Activated CD4-positive, alpha-beta T cell treated with anti-CD3 and anti-CD28 coated beads for 36 hours (primary cell): ENCODE data around the gene FAM47E. TPM values are rescaled to one million over a fixed set of nuclear protein-coding genes. Genes with fewer than 3 reads are reported as not detected.

ENCODE experiments used
- ATAC-seq: fragments of 200-7000 bp; cut with Tn5 transposase; one replicate; pipeline ENCODE4 v1.10.0; 2021; ENCODE audit warnings: mild to moderate bottlenecking, moderate library complexity
- CTCF ChIA-PET: fragments of 350-600 bp; sonication (Branson Sonifier 250); formaldehyde crosslinking; loops from one replicate; lab custom pipeline; 2021; ENCODE audit warnings: antibody characterized with exemption; lab: Charles Lee
- POLR2A ChIA-PET: fragments of 350-600 bp; sonication (Branson Sonifier 250); formaldehyde crosslinking; loops from one replicate; lab custom pipeline; 2021; ENCODE audit warnings: antibody characterized with exemption, inconsistent platforms; lab: Charles Lee
- DNase-seq: peaks from one replicate; pipeline ENCODE4 v3.0.0-alpha.2; 2020
- H3K27ac Mint-ChIP-seq: one replicate; pipeline ENCODE4 v1.8.0; 2021; ENCODE audit warnings: mixed read lengths
- H3K27me3 Mint-ChIP-seq: one replicate; pipeline ENCODE4 v1.8.0; 2021; ENCODE audit warnings: mixed read lengths
- H3K36me3 Mint-ChIP-seq: one replicate; pipeline ENCODE4 v1.8.0; 2021; ENCODE audit warnings: low read depth, mixed read lengths
- H3K4me1 Mint-ChIP-seq: one replicate; pipeline ENCODE4 v1.8.0; 2021; ENCODE audit warnings: mixed read lengths
- H3K4me3 Mint-ChIP-seq: one replicate; pipeline ENCODE4 v1.8.0; 2021; ENCODE audit warnings: mild to moderate bottlenecking, moderate library complexity, mixed read lengths
- H3K9me3 Mint-ChIP-seq: one replicate; pipeline ENCODE4 v1.8.0; 2021; ENCODE audit warnings: low read depth, mixed read lengths
- intact Hi-C, 2 experiments: fragments of 100-400 bp; cut with DNase I in 1 of 2; cut with micrococcal nuclease in 1 of 2; formaldehyde crosslinking; loops; one replicate each; pipeline versions ENCODE4 v1.14.2 to v1.15.1; 2022 to 2024; cut with DNase I, micrococcal nuclease
- total RNA-seq, 2 experiments: library from RNA; stranded (reverse); gene quantifications; one replicate each; pipeline ENCODE4 v1.2.3, GENCODE V29; 2021

Gene FAM47E
- total RNA-seq, 2 experiments from 2014 or later, result not detected

- Mint-ChIP-seq H3K36me3 (no peaks in the 10 kb centered on the region), H3K4me1 (peaks cover 40% of the 10 kb centered on the region), H3K4me3 (peak overlapping the region; percentile 71), H3K27ac (no peak overlapping the region), H3K27me3 (no peaks in the 10 kb centered on the region), H3K9me3 (no peaks in the 10 kb centered on the region)
- CTCF ChIA-PET, result interaction anchor here (0.6 to 1.5 kb wide), 5 partner anchors 12 to 123 kb away, joined by 3 to 4 read pairs (median 3); no protein-coding TSS in a partner anchor
- DNase-seq, result no peak
- ATAC-seq, result no peak
- POLR2A ChIA-PET, result no interaction called here
- intact Hi-C loops, result loop anchor here (5.0 to 10.0 kb wide), 5 partner anchors 65 to 943 kb away; partner anchors contain the start of genes CCNG2 (in 1 of the 2), CCNI (in 1 of the 2), NUP54 (in 1 of the 2) and STBD1 (in 1 of the 2)
These were observed 39.5 kb upstream of the FAM47E start for GRCh38 chr4:76211769-76212708.

- no peaks in the 10 kb centered on the region for H3K36me3 Mint-ChIP-seq
- peak; percentile 62 for DNase-seq
- no peaks in the 10 kb centered on the region for H3K27me3 Mint-ChIP-seq
- intact Hi-C loops, result loop anchor here (1.0 to 10.0 kb wide), 6 partner anchors 65 to 942 kb away; partner anchors contain the start of genes NUP54 (in 2 of the 2), CCNG2 (in 1 of the 2), CCNI (in 1 of the 2) and STBD1 (in 1 of the 2)
- peak; percentile 17 for ATAC-seq
- H3K4me3 Mint-ChIP-seq, result peak overlapping the region; percentile 71
- peak overlapping the region; percentile 32 for H3K27ac Mint-ChIP-seq
- H3K9me3 Mint-ChIP-seq, result no peaks in the 10 kb centered on the region
- CTCF ChIA-PET, result interaction anchor here (0.6 to 0.9 kb wide), 2 partner anchors 13 to 25 kb away, joined by 3 to 4 read pairs; no protein-coding TSS in a partner anchor
- H3K4me1 Mint-ChIP-seq, result peaks cover 38% of the 10 kb centered on the region
- POLR2A ChIA-PET, result no interaction called here
These were observed 38.6 kb upstream of the FAM47E start for GRCh38 chr4:76212851-76213414.

- Mint-ChIP-seq H3K4me3 (peak within 1 kb of the TSS; percentile 75), H3K9me3 (no peaks in the 10 kb centered on the region), H3K27ac (peak within 1 kb of the TSS; percentile 78), H3K4me1 (peaks cover 32% of the 10 kb centered on the region), H3K36me3 (no peaks in the 10 kb centered on the region), H3K27me3 (no peaks in the 10 kb centered on the region)
- DNase-seq, result peak; percentile 79
- POLR2A ChIA-PET, result no interaction called here
- intact Hi-C loops, result loop anchor here (1.0 to 10.0 kb wide), 7 partner anchors 15 to 941 kb away; partner anchors contain the start of genes NUP54 (in 2 of the 2), CCNG2 (in 1 of the 2), CCNI (in 1 of the 2) and STBD1 (in 1 of the 2)
- CTCF ChIA-PET, result no interaction called here
- peak; percentile 68 for ATAC-seq
These were observed 37.9 kb upstream of the FAM47E start, which contains the start of gene SCARB2 for GRCh38 chr4:76213415-76214176. SCARB2 (minus strand) TSS chr4:76213824; CDS start chr4:76213543, 281 bp downstream.

- ChIA-PET POLR2A (no interaction called here), CTCF (interaction anchor here (1.1 to 1.6 kb wide), 2 partner anchors 8 to 14 kb away, joined by 3 to 5 read pairs; no protein-coding TSS in a partner anchor)
- DNase-seq, result no peak
- H3K4me3 Mint-ChIP-seq, result peak overlapping the region; percentile 75
- intact Hi-C loops, result loop anchor here (1.0 to 10.0 kb wide), 6 partner anchors 16 to 941 kb away; partner anchors contain the start of genes CCNG2 (in 1 of the 2), CCNI (in 1 of the 2), NUP54 (in 1 of the 2) and STBD1 (in 1 of the 2)
- H3K4me1 Mint-ChIP-seq, result peaks cover 28% of the 10 kb centered on the region
- ATAC-seq, result peak; percentile 78
- H3K27ac Mint-ChIP-seq, result peak overlapping the region; percentile 78
- no peaks in the 10 kb centered on the region for H3K27me3 Mint-ChIP-seq
- no peaks in the 10 kb centered on the region for H3K9me3 Mint-ChIP-seq
- no peaks in the 10 kb centered on the region for H3K36me3 Mint-ChIP-seq
These were observed 37.3 kb upstream of the FAM47E start for GRCh38 chr4:76214177-76214675.

- Mint-ChIP-seq H3K36me3 (no peaks in the 10 kb centered on the region), H3K4me3 (no peak overlapping the region), H3K9me3 (no peaks in the 10 kb centered on the region), H3K27me3 (no peaks in the 10 kb centered on the region), H3K4me1 (peaks cover 28% of the 10 kb centered on the region), H3K27ac (no peak overlapping the region)
- ATAC-seq (no peak), DNase-seq (no peak)
- ChIA-PET POLR2A (no interaction called here), CTCF (interaction anchor here (0.9 to 1.6 kb wide), 4 partner anchors 9 to 22 kb away, joined by 3 to 5 read pairs (median 3); no protein-coding TSS in a partner anchor)
- intact Hi-C loops, result loop anchor here in 1 of 2 experiments (10.0 kb wide), 1 partner anchor 940 kb away; the partner anchor contains the start of gene CCNG2
These were observed 36.4 kb upstream of the FAM47E start for GRCh38 chr4:76215077-76215476.

- CTCF ChIA-PET, result interaction anchor here (0.5 to 1.5 kb wide), 3 partner anchors 37 to 375 kb away, joined by 3 to 4 read pairs (median 3); no protein-coding TSS in a partner anchor
- peaks cover 25% of the 10 kb centered on the region for H3K4me1 Mint-ChIP-seq
- H3K27ac Mint-ChIP-seq, result no peak overlapping the region
- DNase-seq (no peak), ATAC-seq (no peak)
- H3K36me3 Mint-ChIP-seq, result no peaks in the 10 kb centered on the region
- no peaks in the 10 kb centered on the region for H3K27me3 Mint-ChIP-seq
- H3K9me3 Mint-ChIP-seq, result no peaks in the 10 kb centered on the region
- POLR2A ChIA-PET, result interaction anchor here (0.8 kb wide), 1 partner anchor 17 kb away, joined by 3 read pairs; no protein-coding TSS in a partner anchor
- no peak overlapping the region for H3K4me3 Mint-ChIP-seq
- intact Hi-C loops, result loop anchor here in 1 of 2 experiments (10.0 kb wide), 1 partner anchor 938 kb away; the partner anchor contains the start of gene CCNG2
These were observed 35.0 kb upstream of the FAM47E start for GRCh38 chr4:76216524-76216923.

GRCh38 chr4:76216975-76217814, 34.3 kb upstream of the FAM47E start:
- Mint-ChIP-seq H3K36me3 (no peaks in the 10 kb centered on the region), H3K4me3 (no peak overlapping the region), H3K4me1 (peaks cover 21% of the 10 kb centered on the region), H3K9me3 (no peaks in the 10 kb centered on the region), H3K27ac (no peak overlapping the region), H3K27me3 (no peaks in the 10 kb centered on the region)
- CTCF ChIA-PET, result interaction anchor here (0.5 to 1.5 kb wide), 3 partner anchors 38 to 374 kb away, joined by 3 to 4 read pairs (median 3); no protein-coding TSS in a partner anchor
- POLR2A ChIA-PET, result interaction anchor here (0.6 kb wide), 1 partner anchor 11 kb away, joined by 3 read pairs; no protein-coding TSS in a partner anchor
- intact Hi-C loops, result loop anchor here in 1 of 2 experiments (10.0 kb wide), 1 partner anchor 938 kb away; the partner anchor contains the start of gene CCNG2
- DNase-seq (no peak), ATAC-seq (no peak)

GRCh38 chr4:76219299-76220055, 32.0 kb upstream of the FAM47E start:
- no peak overlapping the region for H3K4me3 Mint-ChIP-seq
- ChIA-PET POLR2A (no interaction called here), CTCF (no interaction called here)
- no peaks in the 10 kb centered on the region for H3K9me3 Mint-ChIP-seq
- DNase-seq (no peak), ATAC-seq (no peak)
- H3K4me1 Mint-ChIP-seq, result peaks cover 3% of the 10 kb centered on the region
- H3K36me3 Mint-ChIP-seq, result no peaks in the 10 kb centered on the region
- intact Hi-C loops, result loop anchor here in 1 of 2 experiments (10.0 kb wide), 1 partner anchor 935 kb away; the partner anchor contains the start of gene CCNG2
- H3K27ac Mint-ChIP-seq, result no peak overlapping the region
- no peaks in the 10 kb centered on the region for H3K27me3 Mint-ChIP-seq

- Mint-ChIP-seq H3K27ac (no peak overlapping the region), H3K4me1 (no peaks in the 10 kb centered on the region), H3K27me3 (peaks cover 6% of the 10 kb centered on the region), H3K36me3 (peaks cover 3% of the 10 kb centered on the region), H3K9me3 (peaks cover 9% of the 10 kb centered on the region), H3K4me3 (no peak overlapping the region)
- ATAC-seq, result no peak
- ChIA-PET CTCF (interaction anchor here (1.0 kb wide), 2 partner anchors 41 to 45 kb away, joined by 3 to 4 read pairs; no protein-coding TSS in a partner anchor), POLR2A (no interaction called here)
- no peak for DNase-seq
- intact Hi-C loops, result no loop called here
These were observed 27.4 kb upstream of the FAM47E start for GRCh38 chr4:76224171-76224570.
